ENCODE measurements around the gene AHRR.
A peak's percentile ranks its signal among the peaks of the same experiment; 100 is the strongest.

AHRR gene

GRCh38 chr5:421287-421880 lies 99.9 kb downstream of the AHRR start:
- no peak overlapping the region for H3K4me3 ChIP-seq (ENCODE audit: control insufficient read depth in 1 of 7, extremely low read depth in 1 of 7, insufficient read depth in 4 of 7, low read depth in 2 of 7, low read length in 6 of 7)
- ChIA-PET CTCF (interaction anchor here (3.1 kb wide), 1 partner anchor 11 kb away, joined by 15 read pairs; no protein-coding TSS in a partner anchor), POLR2A (no interaction called here)
- peaks cover 0 to 46% (median 0%) of the 10 kb centered on the region in 4 experiments for H3K4me1 ChIP-seq (ENCODE audit: control extremely low read depth in 1 of 4, control insufficient read depth in 4 of 4, insufficient read depth in 4 of 4, low read length in 3 of 4)
- WGBS (ENCODE audit: insufficient coverage), result 90% methylated on average over 34 of the region's 34 CpGs
- peak in 2 of 3 donors; percentile 19 to 32 for DNase-seq
- no peaks in the 10 kb centered on the region for H3K9me3 ChIP-seq (ENCODE audit: control extremely low read depth in 1 of 5, control insufficient read depth in 4 of 5, insufficient read depth in 2 of 5, low read depth in 1 of 5, low read length in 4 of 5)
- peaks cover 0 to 58% (median 0%) of the 10 kb centered on the region in 4 experiments for H3K36me3 ChIP-seq (ENCODE audit: control insufficient read depth in 4 of 4, insufficient read depth in 4 of 4, low read length in 3 of 4)
- no peak overlapping the region for H3K27ac ChIP-seq (ENCODE audit: insufficient read depth in 1 of 2, low read depth in 1 of 2, low read length in 2 of 2, poor library complexity in 1 of 2, severe bottlenecking in 2 of 2)
- H3K27me3 ChIP-seq (replicated peaks in 2 of 5; ENCODE audit: control insufficient read depth in 4 of 5, insufficient read depth in 5 of 5, low read length in 4 of 5), result no peaks in the 10 kb centered on the region

GRCh38 chr5:421901-422300 lies 100.4 kb downstream of the AHRR start:
- H3K27ac ChIP-seq (ENCODE audit: insufficient read depth in 1 of 2, low read depth in 1 of 2, low read length in 2 of 2, poor library complexity in 1 of 2, severe bottlenecking in 2 of 2), result no peak overlapping the region
- no peaks in the 10 kb centered on the region for H3K9me3 ChIP-seq (ENCODE audit: control extremely low read depth in 1 of 5, control insufficient read depth in 4 of 5, insufficient read depth in 2 of 5, low read depth in 1 of 5, low read length in 4 of 5)
- H3K4me3 ChIP-seq (ENCODE audit: control insufficient read depth in 1 of 7, extremely low read depth in 1 of 7, insufficient read depth in 4 of 7, low read depth in 2 of 7, low read length in 6 of 7), result no peak overlapping the region
- H3K4me1 ChIP-seq (ENCODE audit: control extremely low read depth in 1 of 4, control insufficient read depth in 4 of 4, insufficient read depth in 4 of 4, low read length in 3 of 4), result peaks cover 0 to 41% (median 0%) of the 10 kb centered on the region in 4 experiments
- DNase-seq, result no peak
- ChIA-PET CTCF (interaction anchor here (3.1 kb wide), 1 partner anchor 10 kb away, joined by 15 read pairs; no protein-coding TSS in a partner anchor), POLR2A (no interaction called here)
- 92% methylated on average over 13 of the region's 13 CpGs for WGBS (ENCODE audit: insufficient coverage)
- H3K36me3 ChIP-seq (ENCODE audit: control insufficient read depth in 4 of 4, insufficient read depth in 4 of 4, low read length in 3 of 4), result peaks cover 0 to 54% (median 0%) of the 10 kb centered on the region in 4 experiments
- no peaks in the 10 kb centered on the region for H3K27me3 ChIP-seq (replicated peaks in 2 of 5; ENCODE audit: control insufficient read depth in 4 of 5, insufficient read depth in 5 of 5, low read length in 4 of 5)

GRCh38 chr5:422323-423232 lies 101.1 kb downstream of the AHRR start:
- CTCF ChIA-PET, result interaction anchor here (0.8 to 3.1 kb wide), 3 partner anchors 10 to 106 kb away, joined by 3 to 15 read pairs (median 4); no protein-coding TSS in a partner anchor
- DNase-seq, result no peak

GRCh38 chr5:423233-423565 lies 101.7 kb downstream of the AHRR start:
- no peak overlapping the region for H3K27ac ChIP-seq (ENCODE audit: insufficient read depth in 1 of 2, low read depth in 1 of 2, low read length in 2 of 2, poor library complexity in 1 of 2, severe bottlenecking in 2 of 2)
- H3K9me3 ChIP-seq (ENCODE audit: control extremely low read depth in 1 of 5, control insufficient read depth in 4 of 5, insufficient read depth in 2 of 5, low read depth in 1 of 5, low read length in 4 of 5), result no peaks in the 10 kb centered on the region
- DNase-seq, result no peak
- H3K27me3 ChIP-seq (replicated peaks in 2 of 5; ENCODE audit: control insufficient read depth in 4 of 5, insufficient read depth in 5 of 5, low read length in 4 of 5), result no peaks in the 10 kb centered on the region
- ChIA-PET POLR2A (no interaction called here), CTCF (interaction anchor here (0.8 to 3.1 kb wide), 3 partner anchors 9 to 107 kb away, joined by 3 to 15 read pairs (median 4); no protein-coding TSS in a partner anchor)
- WGBS (ENCODE audit: insufficient coverage), result 86% methylated on average over 9 of the region's 9 CpGs
- peaks cover 0 to 62% (median 0%) of the 10 kb centered on the region in 4 experiments for H3K36me3 ChIP-seq (ENCODE audit: control insufficient read depth in 4 of 4, insufficient read depth in 4 of 4, low read length in 3 of 4)
- peaks cover 0 to 30% (median 0%) of the 10 kb centered on the region in 4 experiments for H3K4me1 ChIP-seq (ENCODE audit: control extremely low read depth in 1 of 4, control insufficient read depth in 4 of 4, insufficient read depth in 4 of 4, low read length in 3 of 4)
- H3K4me3 ChIP-seq (ENCODE audit: control insufficient read depth in 1 of 7, extremely low read depth in 1 of 7, insufficient read depth in 4 of 7, low read depth in 2 of 7, low read length in 6 of 7), result no peak overlapping the region

More at GRCh38 chr5:422323-423232, 101.1 kb downstream of the AHRR start:
- no peaks in the 10 kb centered on the region for H3K27me3 ChIP-seq (replicated peaks in 2 of 5; ENCODE audit: control insufficient read depth in 4 of 5, insufficient read depth in 5 of 5, low read length in 4 of 5)
- no peak overlapping the region for H3K27ac ChIP-seq (ENCODE audit: insufficient read depth in 1 of 2, low read depth in 1 of 2, low read length in 2 of 2, poor library complexity in 1 of 2, severe bottlenecking in 2 of 2)
- peaks cover 0 to 34% (median 0%) of the 10 kb centered on the region in 4 experiments for H3K4me1 ChIP-seq (ENCODE audit: control extremely low read depth in 1 of 4, control insufficient read depth in 4 of 4, insufficient read depth in 4 of 4, low read length in 3 of 4)
- H3K36me3 ChIP-seq (ENCODE audit: control insufficient read depth in 4 of 4, insufficient read depth in 4 of 4, low read length in 3 of 4), result peaks cover 0 to 57% (median 0%) of the 10 kb centered on the region in 4 experiments
- POLR2A ChIA-PET, result no interaction called here
- no peak overlapping the region for H3K4me3 ChIP-seq (ENCODE audit: control insufficient read depth in 1 of 7, extremely low read depth in 1 of 7, insufficient read depth in 4 of 7, low read depth in 2 of 7, low read length in 6 of 7)
- 92% methylated on average over 32 of the region's 32 CpGs for WGBS (ENCODE audit: insufficient coverage)
- H3K9me3 ChIP-seq (ENCODE audit: control extremely low read depth in 1 of 5, control insufficient read depth in 4 of 5, insufficient read depth in 2 of 5, low read depth in 1 of 5, low read length in 4 of 5), result no peaks in the 10 kb centered on the region

- POLR2A ChIA-PET, result no interaction called here
- H3K9me3 ChIP-seq (ENCODE audit: control extremely low read depth in 1 of 5, control insufficient read depth in 4 of 5, insufficient read depth in 2 of 5, low read depth in 1 of 5, low read length in 4 of 5), result no peaks in the 10 kb centered on the region
- H3K4me1 ChIP-seq (ENCODE audit: control extremely low read depth in 1 of 4, control insufficient read depth in 4 of 4, insufficient read depth in 4 of 4, low read length in 3 of 4), result peaks cover 0 to 24% (median 0%) of the 10 kb centered on the region in 4 experiments
- no peaks in the 10 kb centered on the region for H3K27me3 ChIP-seq (replicated peaks in 2 of 5; ENCODE audit: control insufficient read depth in 4 of 5, insufficient read depth in 5 of 5, low read length in 4 of 5)
- no peak overlapping the region for H3K4me3 ChIP-seq (ENCODE audit: control insufficient read depth in 1 of 7, extremely low read depth in 1 of 7, insufficient read depth in 4 of 7, low read depth in 2 of 7, low read length in 6 of 7)
- CTCF ChIA-PET, result interaction anchor here (0.6 to 3.1 kb wide), 8 partner anchors 9 to 107 kb away, joined by 3 to 24 read pairs (median 6); partner anchors contain the start of gene AHRR
- H3K36me3 ChIP-seq (ENCODE audit: control insufficient read depth in 4 of 4, insufficient read depth in 4 of 4, low read length in 3 of 4), result peaks cover 0 to 61% (median 0%) of the 10 kb centered on the region in 4 experiments
- WGBS (ENCODE audit: insufficient coverage), result 95% methylated on average over 17 of the region's 24 CpGs
- H3K27ac ChIP-seq (ENCODE audit: insufficient read depth in 1 of 2, low read depth in 1 of 2, low read length in 2 of 2, poor library complexity in 1 of 2, severe bottlenecking in 2 of 2), result no peak overlapping the region
- DNase-seq, result no peak
Measured at GRCh38 chr5:423626-424261, 102.2 kb downstream of the AHRR start.

- Histone ChIP-seq H3K36me3 (ENCODE audit: control insufficient read depth in 4 of 4, insufficient read depth in 4 of 4, low read length in 3 of 4) (peaks cover 0 to 62% (median 0%) of the 10 kb centered on the region in 4 experiments), H3K27me3 (replicated peaks in 2 of 5; ENCODE audit: control insufficient read depth in 4 of 5, insufficient read depth in 5 of 5, low read length in 4 of 5) (no peaks in the 10 kb centered on the region), H3K27ac (ENCODE audit: insufficient read depth in 1 of 2, low read depth in 1 of 2, low read length in 2 of 2, poor library complexity in 1 of 2, severe bottlenecking in 2 of 2) (no peak overlapping the region), H3K9me3 (ENCODE audit: control extremely low read depth in 1 of 5, control insufficient read depth in 4 of 5, insufficient read depth in 2 of 5, low read depth in 1 of 5, low read length in 4 of 5) (no peaks in the 10 kb centered on the region), H3K4me1 (ENCODE audit: control extremely low read depth in 1 of 4, control insufficient read depth in 4 of 4, insufficient read depth in 4 of 4, low read length in 3 of 4) (peaks cover 0 to 23% (median 0%) of the 10 kb centered on the region in 4 experiments), H3K4me3 (ENCODE audit: control insufficient read depth in 1 of 7, extremely low read depth in 1 of 7, insufficient read depth in 4 of 7, low read depth in 2 of 7, low read length in 6 of 7) (no peak overlapping the region)
- CTCF ChIA-PET, result interaction anchor here (0.6 to 3.1 kb wide), 8 partner anchors 8 to 108 kb away, joined by 3 to 24 read pairs (median 6); partner anchors contain the start of gene AHRR
- WGBS (ENCODE audit: insufficient coverage), result 77% methylated on average over 3 of the region's 11 CpGs
- POLR2A ChIA-PET, result no interaction called here
- DNase-seq, result no peak
Measured at GRCh38 chr5:424301-425110, 103.0 kb downstream of the AHRR start.
